OCI-LY3 (cell line): ENCODE measurements around the gene MAN2A2.

ENCODE experiments used
- H2AFZ ChIP-seq: fragments of 200-600, 300-600 bp; shearing (Covaris generic); 2 replicates; pipeline ENCODE4 v1.6.0; 2014; ENCODE audit warnings: antibody characterized with exemption, low read depth, low read length
- H3K27ac ChIP-seq: fragments of 200-600, 300-600 bp; sonication (generic); 2 replicates; pipeline ENCODE4 v1.5.1; 2014; ENCODE audit warnings: mild to moderate bottlenecking, low read length, moderate library complexity, mixed read lengths
- H3K27me3 ChIP-seq: fragments of 200-600, 300-600 bp; sonication (generic); 2 replicates; pipeline ENCODE4 v1.6.1; 2014; ENCODE audit warnings: low read depth, low read length, mixed read lengths
- H3K36me3 ChIP-seq: fragments of 200-600, 300-600 bp; sonication (generic); replicated peaks from 2 replicates; pipeline ENCODE3; 2014; ENCODE audit warnings: low read depth, low read length, mixed read lengths
- H3K4me1 ChIP-seq: fragments of 300-600, 200-600 bp; sonication (generic); 2 replicates; pipeline ENCODE4 v1.6.1; 2014; ENCODE audit warnings: low read length, mixed read lengths
- H3K4me2 ChIP-seq: fragments of 200-600, 300-600 bp; sonication (generic); 2 replicates; pipeline ENCODE4 v1.6.1; 2014; ENCODE audit warnings: low read length, mixed read lengths
- H3K4me3 ChIP-seq: fragments of 300-600, 200-600 bp; sonication (generic); 2 replicates; pipeline ENCODE4 v1.5.1; 2014; ENCODE audit warnings: antibody characterized with exemption, mild to moderate bottlenecking, low read length, moderate library complexity
- H3K79me2 ChIP-seq: fragments of 300-600, 200-600 bp; shearing (Covaris generic); 2 replicates; pipeline ENCODE4 v1.6.1; 2014; ENCODE audit warnings: mild to moderate bottlenecking, low read length, mixed read lengths
- H3K9ac ChIP-seq: fragments of 300-600, 200-600 bp; shearing (Covaris generic); 2 replicates; pipeline ENCODE4 v1.6.0; 2014; ENCODE audit warnings: mild to moderate bottlenecking, low read length, moderate library complexity
- H3K9me3 ChIP-seq: fragments of 200-600, 300-600 bp; shearing (Covaris generic); 2 replicates; pipeline ENCODE4 v1.6.1; 2014; ENCODE audit warnings: low read length, mixed read lengths; ENCODE audit not compliant: insufficient read depth
- H4K20me1 ChIP-seq: fragments of 200-600, 300-600 bp; sonication (generic); 2 replicates; pipeline ENCODE4 v1.6.1; 2016; ENCODE audit warnings: low read length, mixed read lengths; ENCODE audit not compliant: insufficient read depth
- CTCF ChIP-seq: fragments of 200-600, 300-600 bp; sonication (generic); IDR thresholded peaks from 2 replicates; pipeline ENCODE4 v1.5.1; 2014; ENCODE audit warnings: antibody characterized with exemption, low read length, low read depth
- EZH2phosphoT487 ChIP-seq: fragments of 200-600 bp; shearing (Covaris generic); IDR thresholded peaks from 2 replicates; pipeline ENCODE4 v1.6.1; 2018; ENCODE audit warnings: antibody characterized with exemption, mixed run types, low read depth

MAN2A2 gene

DNA sequence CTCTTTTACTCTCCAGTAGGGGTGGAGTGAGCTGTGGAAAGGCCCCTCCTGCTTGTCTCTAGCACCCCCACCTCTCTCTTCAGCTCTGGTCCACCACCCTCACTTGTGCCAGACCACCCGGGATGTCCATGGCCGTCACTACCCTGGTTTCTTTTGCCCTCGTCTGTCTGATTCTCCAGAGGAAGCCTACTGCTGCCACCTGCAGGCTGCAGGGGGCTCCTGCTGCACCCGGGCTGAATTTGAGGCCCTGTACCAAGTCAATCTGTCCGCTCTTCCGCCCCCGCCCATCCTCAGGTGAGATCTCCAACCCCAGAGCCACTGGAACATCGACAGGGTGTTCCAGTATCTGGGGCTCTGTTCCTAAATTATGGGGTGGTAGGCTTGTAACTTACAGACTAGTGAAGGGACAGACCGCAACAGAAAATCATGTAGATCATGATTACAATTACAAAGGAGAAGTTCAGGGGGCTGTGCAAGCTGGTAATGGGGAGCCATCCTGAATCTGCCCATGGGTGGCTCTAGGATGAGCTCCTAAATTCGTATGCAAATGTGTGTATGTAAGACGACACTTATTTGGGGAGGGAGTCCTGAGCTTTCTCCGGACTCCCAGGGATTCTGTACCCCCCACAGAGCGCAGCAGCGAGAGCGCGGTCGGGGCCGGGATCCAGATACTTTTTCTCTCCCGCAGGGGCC is 31.3 kb downstream of the MAN2A2 start:
- Histone ChIP-seq H3K9ac (peak overlapping the region; percentile 47), H3K4me3 (peak overlapping the region; percentile 92), H3K27me3 (no peaks in the 10 kb centered on the region), H3K4me2 (peak overlapping the region; percentile 91), H3K9me3 (no peaks in the 10 kb centered on the region), H2AFZ (peak overlapping the region; percentile 50), H3K36me3 (peaks cover 11% of the 10 kb centered on the region), H3K27ac (peak overlapping the region; percentile 17), H3K4me1 (peaks cover 35% of the 10 kb centered on the region), H3K79me2 (peaks cover 12% of the 10 kb centered on the region), H4K20me1 (peaks cover 3% of the 10 kb centered on the region; the same call in 1 of the 2 replicates)
- no peak for TF ChIP-seq EZH2phosphoT487
- TF ChIP-seq CTCF: peak; percentile 97

DNA sequence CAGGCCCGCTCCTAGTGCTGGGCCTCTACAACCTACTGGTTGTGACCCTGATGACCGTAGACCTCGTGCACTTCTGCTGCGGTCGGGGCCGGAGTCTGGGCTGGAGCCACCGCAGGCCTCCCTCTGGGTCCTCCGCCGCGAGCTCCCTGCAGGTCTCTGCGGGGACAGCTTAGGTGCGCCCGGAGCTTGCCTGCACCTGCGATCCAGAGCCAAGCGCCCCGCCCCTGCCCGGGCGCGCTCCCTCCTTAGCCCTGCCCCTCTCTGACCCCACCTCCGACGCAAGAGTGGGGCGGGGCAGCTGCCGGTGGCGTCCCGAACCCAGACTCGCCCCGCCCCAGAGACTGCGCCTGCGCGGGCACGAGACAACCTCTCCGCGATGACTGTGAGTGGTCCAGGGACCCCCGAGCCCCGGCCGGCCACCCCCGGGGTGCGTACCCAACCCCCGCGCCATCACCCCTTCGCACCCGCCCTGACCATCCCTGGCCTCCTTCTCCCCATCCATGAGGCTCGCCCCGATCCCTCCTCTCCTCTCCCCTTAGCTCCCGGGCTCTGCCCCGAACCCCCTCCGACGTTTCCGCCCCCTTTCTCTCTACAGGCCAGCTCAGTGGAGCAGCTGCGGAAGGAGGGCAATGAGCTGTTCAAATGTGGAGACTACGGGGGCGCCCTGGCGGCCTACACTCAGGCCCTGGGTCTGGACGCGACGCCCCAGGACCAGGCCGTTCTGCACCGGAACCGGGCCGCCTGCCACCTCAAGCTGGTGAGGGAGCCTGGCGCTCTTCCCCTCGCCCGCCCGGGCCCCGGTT is 32.0 kb downstream of the MAN2A2 start, which contains the start of gene UNC45A:
Gene UNC45A (plus strand): TSS at position 337 of the 803 bp plus-strand sequence. CDS start 40 bp downstream, at position 377.
- H3K4me2 ChIP-seq: peak within 1 kb of the TSS; percentile 91
- peaks cover 12% of the 10 kb centered on the region for H3K79me2 ChIP-seq
- H3K27me3 ChIP-seq: no peaks in the 10 kb centered on the region
- H3K9ac ChIP-seq: peak within 1 kb of the TSS; percentile 88
- peak within 1 kb of the TSS; percentile 28 for H3K27ac ChIP-seq
- H2AFZ ChIP-seq: peak within 1 kb of the TSS; percentile 82
- H3K9me3 ChIP-seq: no peaks in the 10 kb centered on the region
- H3K4me1 ChIP-seq: peaks cover 34% of the 10 kb centered on the region
- H3K4me3 ChIP-seq: peak within 1 kb of the TSS; percentile 92
- TF ChIP-seq EZH2phosphoT487: no peak
- H4K20me1 ChIP-seq: peaks cover 3% of the 10 kb centered on the region; the same call in 1 of the 2 replicates
- H3K36me3 ChIP-seq: peaks cover 19% of the 10 kb centered on the region

- Histone ChIP-seq H3K4me3 (no peak overlapping the region), H2AFZ (no peak overlapping the region), H3K9ac (no peak overlapping the region), H3K4me2 (no peak overlapping the region), H3K9me3 (no peaks in the 10 kb centered on the region), H3K27ac (no peak overlapping the region), H3K79me2 (peaks cover 12% of the 10 kb centered on the region), H3K4me1 (peaks cover 23% of the 10 kb centered on the region), H3K27me3 (no peaks in the 10 kb centered on the region), H3K36me3 (peaks cover 28% of the 10 kb centered on the region), H4K20me1 (peaks cover 3% of the 10 kb centered on the region; the same call in 1 of the 2 replicates)
- TF ChIP-seq EZH2phosphoT487 (no peak), CTCF (no peak)
Observed at GRCh38 chr15:90936823-90937222, 33.7 kb downstream of the MAN2A2 start.

DNA sequence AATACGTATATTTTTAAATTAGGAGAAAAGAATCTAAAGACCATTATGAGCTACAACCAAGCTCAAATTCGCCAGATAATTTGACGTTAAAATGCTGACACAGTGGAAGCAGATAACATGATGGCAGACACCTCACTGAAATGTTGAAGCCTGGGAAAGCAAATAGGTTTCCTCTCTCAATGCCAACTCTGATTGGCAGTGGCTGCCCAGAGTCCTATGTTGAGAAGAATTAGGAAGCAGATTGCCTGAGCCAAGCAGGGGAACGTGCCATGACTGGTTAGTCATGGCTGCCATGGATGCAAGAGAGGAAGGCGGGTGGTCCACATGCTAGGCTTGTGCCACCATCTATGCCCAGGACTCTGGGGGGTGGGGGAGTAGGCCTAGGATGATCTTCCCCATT is 35.2 kb downstream of the MAN2A2 start:
- peaks cover 3% of the 10 kb centered on the region; the same call in 1 of the 2 replicates for H4K20me1 ChIP-seq

More for the DNA sequence above, 35.2 kb downstream of the MAN2A2 start:
- H3K27ac ChIP-seq: no peak overlapping the region
- H3K9me3 ChIP-seq: no peaks in the 10 kb centered on the region
- H2AFZ ChIP-seq: no peak overlapping the region
- H3K36me3 ChIP-seq: peaks cover 38% of the 10 kb centered on the region
- no peak overlapping the region for H3K4me3 ChIP-seq
- H3K4me2 ChIP-seq: no peak overlapping the region
- H3K27me3 ChIP-seq: no peaks in the 10 kb centered on the region
- H3K4me1 ChIP-seq: peaks cover 17% of the 10 kb centered on the region
- TF ChIP-seq EZH2phosphoT487 (no peak), CTCF (no peak)
- peaks cover 12% of the 10 kb centered on the region for H3K79me2 ChIP-seq
- H3K9ac ChIP-seq: no peak overlapping the region
